GM21576 (cell line): ENCODE measurements around the gene TMEM30B.

ENCODE experiments used
- ATAC-seq: cut with Tn5 transposase; IDR thresholded peaks from one replicate; pipeline ENCODE4 v1.9.1; 2021; ENCODE audit warnings: mild to moderate bottlenecking, moderate library complexity; ENCODE audit not compliant: unreplicated experiment

TMEM30B gene

GRCh38 chr14:61300209-61300608 lies 19.1 kb upstream of the TMEM30B start:
- no peak for ATAC-seq

- no peak for ATAC-seq
These were observed 17.7 kb upstream of the TMEM30B start for GRCh38 chr14:61298824-61299223.

- ATAC-seq: no peak
These were observed 16.4 kb upstream of the TMEM30B start for GRCh38 chr14:61297581-61297980.

GRCh38 chr14:61296719-61297502 lies 15.8 kb upstream of the TMEM30B start:
- ATAC-seq: no peak

- no peak for ATAC-seq
These were observed 15.0 kb upstream of the TMEM30B start for GRCh38 chr14:61296151-61296550.

GRCh38 chr14:61290701-61291100 lies 9.6 kb upstream of the TMEM30B start:
- no peak for ATAC-seq

- ATAC-seq: no peak
These were observed 7.6 kb upstream of the TMEM30B start for GRCh38 chr14:61288720-61289119.

GRCh38 chr14:61288228-61288627 lies 7.1 kb upstream of the TMEM30B start:
- ATAC-seq: no peak

- ATAC-seq: no peak
These were observed 6.1 kb upstream of the TMEM30B start for GRCh38 chr14:61287196-61287595.

GRCh38 chr14:61285364-61285763 lies 4.2 kb upstream of the TMEM30B start:
- ATAC-seq: no peak

GRCh38 chr14:61284001-61284400 lies 2.9 kb upstream of the TMEM30B start:
- ATAC-seq: no peak

- no peak for ATAC-seq
These were observed 1.6 kb upstream of the TMEM30B start for GRCh38 chr14:61282746-61283145.

GRCh38 chr14:61281948-61282275 lies 774 bp upstream of the TMEM30B start:
- no peak for ATAC-seq

- ATAC-seq: peak; percentile 44
These were observed 482 bp downstream of the TMEM30B start for GRCh38 chr14:61280526-61281185.

GRCh38 chr14:61280092-61280525 lies 1.0 kb downstream of the TMEM30B start:
- ATAC-seq: no peak

GRCh38 chr14:61279082-61279481 lies 2.1 kb downstream of the TMEM30B start:
- ATAC-seq: no peak

- no peak for ATAC-seq
These were observed 3.4 kb downstream of the TMEM30B start for GRCh38 chr14:61277784-61278183.

GRCh38 chr14:61277232-61277631 lies 3.9 kb downstream of the TMEM30B start:
- ATAC-seq: no peak

- ATAC-seq: no peak
These were observed 9.6 kb downstream of the TMEM30B start for GRCh38 chr14:61271552-61271951.

GRCh38 chr14:61270714-61271113 lies 10.4 kb downstream of the TMEM30B start:
- ATAC-seq: no peak

- ATAC-seq: peak; percentile 84
These were observed 11.6 kb downstream of the TMEM30B start for GRCh38 chr14:61269321-61270083.

- no peak for ATAC-seq
These were observed 12.3 kb downstream of the TMEM30B start for GRCh38 chr14:61268812-61269211.
